ENCODE measurements around the gene RCBTB2. TPM values are rescaled to one million over a fixed set of nuclear protein-coding genes. Genes with fewer than 3 reads are reported as not detected.

RCBTB2 gene
- total and polyA plus RNA-seq, 9 of the 15 experiments (the other 6 are each of a cell fraction or from before 2014, with no cell fraction given): 0.91 to 3.3 (median 1.5) TPM

DNA sequence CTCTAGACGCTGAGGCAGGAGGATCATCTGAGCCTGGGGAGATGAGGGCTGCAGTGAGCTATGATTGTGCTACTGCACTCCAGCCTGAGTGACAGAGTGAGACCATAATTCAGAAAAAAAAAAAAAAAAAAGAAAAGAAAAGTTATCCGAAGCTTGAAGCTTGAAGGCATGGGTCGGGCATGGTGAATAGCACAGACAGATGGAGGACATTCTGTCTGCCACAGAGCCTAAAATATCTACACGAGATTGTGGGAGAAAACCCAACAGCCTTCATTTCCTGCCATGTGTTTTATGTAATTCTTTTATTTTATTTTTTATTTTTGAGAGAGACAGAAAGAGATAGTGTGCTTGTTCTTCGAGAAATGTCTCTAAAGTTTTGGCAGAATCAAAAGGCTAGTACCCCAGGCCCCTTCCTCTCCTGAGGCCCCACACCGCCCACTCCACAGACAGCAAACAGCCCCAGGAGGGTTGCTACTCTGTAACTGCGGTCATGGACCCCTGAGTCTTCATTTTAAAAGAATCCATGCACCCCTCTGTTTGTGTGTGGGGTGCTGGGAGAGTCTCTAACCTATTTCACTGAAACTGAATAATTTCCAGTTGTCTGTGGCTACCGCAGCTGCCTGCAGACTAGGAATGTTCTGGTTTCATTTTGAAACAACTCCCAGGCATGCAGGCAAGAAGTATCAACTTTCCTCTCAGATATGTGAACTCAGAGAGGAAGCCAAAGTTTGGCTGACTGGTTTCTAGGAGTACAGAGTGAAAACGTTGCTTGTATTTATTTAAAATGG is 38.4 kb upstream of the RCBTB2 start (continued):
- TF ChIP-seq, protein P1, sequence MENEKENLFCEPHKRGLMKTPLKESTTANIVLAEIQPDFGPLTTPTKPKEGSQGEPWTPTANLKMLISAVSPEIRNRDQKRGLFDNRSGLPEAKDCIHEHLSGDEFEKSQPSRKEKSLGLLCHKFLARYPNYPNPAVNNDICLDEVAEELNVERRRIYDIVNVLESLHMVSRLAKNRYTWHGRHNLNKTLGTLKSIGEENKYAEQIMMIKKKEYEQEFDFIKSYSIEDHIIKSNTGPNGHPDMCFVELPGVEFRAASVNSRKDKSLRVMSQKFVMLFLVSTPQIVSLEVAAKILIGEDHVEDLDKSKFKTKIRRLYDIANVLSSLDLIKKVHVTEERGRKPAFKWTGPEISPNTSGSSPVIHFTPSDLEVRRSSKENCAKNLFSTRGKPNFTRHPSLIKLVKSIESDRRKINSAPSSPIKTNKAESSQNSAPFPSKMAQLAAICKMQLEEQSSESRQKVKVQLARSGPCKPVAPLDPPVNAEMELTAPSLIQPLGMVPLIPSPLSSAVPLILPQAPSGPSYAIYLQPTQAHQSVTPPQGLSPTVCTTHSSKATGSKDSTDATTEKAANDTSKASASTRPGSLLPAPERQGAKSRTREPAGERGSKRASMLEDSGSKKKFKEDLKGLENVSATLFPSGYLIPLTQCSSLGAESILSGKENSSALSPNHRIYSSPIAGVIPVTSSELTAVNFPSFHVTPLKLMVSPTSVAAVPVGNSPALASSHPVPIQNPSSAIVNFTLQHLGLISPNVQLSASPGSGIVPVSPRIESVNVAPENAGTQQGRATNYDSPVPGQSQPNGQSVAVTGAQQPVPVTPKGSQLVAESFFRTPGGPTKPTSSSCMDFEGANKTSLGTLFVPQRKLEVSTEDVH (IDR thresholded peaks at IDR 0.05; ENCODE audit: low read depth, partially characterized antibody): no peak
- TF ChIP-seq, protein P2, sequence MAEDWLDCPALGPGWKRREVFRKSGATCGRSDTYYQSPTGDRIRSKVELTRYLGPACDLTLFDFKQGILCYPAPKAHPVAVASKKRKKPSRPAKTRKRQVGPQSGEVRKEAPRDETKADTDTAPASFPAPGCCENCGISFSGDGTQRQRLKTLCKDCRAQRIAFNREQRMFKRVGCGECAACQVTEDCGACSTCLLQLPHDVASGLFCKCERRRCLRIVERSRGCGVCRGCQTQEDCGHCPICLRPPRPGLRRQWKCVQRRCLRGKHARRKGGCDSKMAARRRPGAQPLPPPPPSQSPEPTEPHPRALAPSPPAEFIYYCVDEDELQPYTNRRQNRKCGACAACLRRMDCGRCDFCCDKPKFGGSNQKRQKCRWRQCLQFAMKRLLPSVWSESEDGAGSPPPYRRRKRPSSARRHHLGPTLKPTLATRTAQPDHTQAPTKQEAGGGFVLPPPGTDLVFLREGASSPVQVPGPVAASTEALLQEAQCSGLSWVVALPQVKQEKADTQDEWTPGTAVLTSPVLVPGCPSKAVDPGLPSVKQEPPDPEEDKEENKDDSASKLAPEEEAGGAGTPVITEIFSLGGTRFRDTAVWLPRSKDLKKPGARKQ (CRISPR knock-in tag; IDR thresholded peaks at IDR 0.05): no peak
- TF ChIP-seq PRMT5 (CRISPR knock-in tag; IDR thresholded peaks at IDR 0.05) (no peak), MYC (IDR thresholded peaks at IDR 0.05; ENCODE audit: low read depth, low read length) (no peak), MYC (CRISPR knock-in tag; IDR thresholded peaks at IDR 0.05; ENCODE audit: borderline replicate concordance, low read depth) (no peak), ZNF3 (CRISPR knock-in tag; IDR thresholded peaks at IDR 0.05) (no peak), EGR1 (conservative IDR thresholded peaks at IDR 0.05) (no peak)
- TF ChIP-seq, protein P3, sequence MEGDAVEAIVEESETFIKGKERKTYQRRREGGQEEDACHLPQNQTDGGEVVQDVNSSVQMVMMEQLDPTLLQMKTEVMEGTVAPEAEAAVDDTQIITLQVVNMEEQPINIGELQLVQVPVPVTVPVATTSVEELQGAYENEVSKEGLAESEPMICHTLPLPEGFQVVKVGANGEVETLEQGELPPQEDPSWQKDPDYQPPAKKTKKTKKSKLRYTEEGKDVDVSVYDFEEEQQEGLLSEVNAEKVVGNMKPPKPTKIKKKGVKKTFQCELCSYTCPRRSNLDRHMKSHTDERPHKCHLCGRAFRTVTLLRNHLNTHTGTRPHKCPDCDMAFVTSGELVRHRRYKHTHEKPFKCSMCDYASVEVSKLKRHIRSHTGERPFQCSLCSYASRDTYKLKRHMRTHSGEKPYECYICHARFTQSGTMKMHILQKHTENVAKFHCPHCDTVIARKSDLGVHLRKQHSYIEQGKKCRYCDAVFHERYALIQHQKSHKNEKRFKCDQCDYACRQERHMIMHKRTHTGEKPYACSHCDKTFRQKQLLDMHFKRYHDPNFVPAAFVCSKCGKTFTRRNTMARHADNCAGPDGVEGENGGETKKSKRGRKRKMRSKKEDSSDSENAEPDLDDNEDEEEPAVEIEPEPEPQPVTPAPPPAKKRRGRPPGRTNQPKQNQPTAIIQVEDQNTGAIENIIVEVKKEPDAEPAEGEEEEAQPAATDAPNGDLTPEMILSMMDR (IDR thresholded peaks at IDR 0.05 in 2 of 3, conservative IDR thresholded peaks at IDR 0.05 in 1 of 3; ENCODE audit: insufficient read depth in 2 of 3, low read depth in 1 of 3, low read length in 3 of 3): no peak
- TF ChIP-seq, protein P4, sequence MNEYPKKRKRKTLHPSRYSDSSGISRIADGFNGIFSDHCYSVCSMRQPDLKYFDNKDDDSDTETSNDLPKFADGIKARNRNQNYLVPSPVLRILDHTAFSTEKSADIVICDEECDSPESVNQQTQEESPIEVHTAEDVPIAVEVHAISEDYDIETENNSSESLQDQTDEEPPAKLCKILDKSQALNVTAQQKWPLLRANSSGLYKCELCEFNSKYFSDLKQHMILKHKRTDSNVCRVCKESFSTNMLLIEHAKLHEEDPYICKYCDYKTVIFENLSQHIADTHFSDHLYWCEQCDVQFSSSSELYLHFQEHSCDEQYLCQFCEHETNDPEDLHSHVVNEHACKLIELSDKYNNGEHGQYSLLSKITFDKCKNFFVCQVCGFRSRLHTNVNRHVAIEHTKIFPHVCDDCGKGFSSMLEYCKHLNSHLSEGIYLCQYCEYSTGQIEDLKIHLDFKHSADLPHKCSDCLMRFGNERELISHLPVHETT (CRISPR knock-in tag; conservative IDR thresholded peaks at IDR 0.05 in 1 of 2, IDR thresholded peaks at IDR 0.05 in 1 of 2): no peak
